PC-3 (cell line): ENCODE measurements around the gene INPP5D. TPM values are rescaled to one million over a fixed set of nuclear protein-coding genes. Genes with fewer than 3 reads are reported as not detected.

ENCODE experiments used
- ATAC-seq: fragments of 200-7000 bp; cut with Tn5 transposase; 2 replicates; pipeline ENCODE4 v1.9.1; 2020; ENCODE audit warnings: mild to moderate bottlenecking, moderate library complexity
- BruUV-seq: library from RNA; stranded (reverse); fragments of 400-500 nt; replicated peaks from 2 replicates; lab custom pipeline; 2021; lab: Mats Ljungman, UMichigan
- CTCF ChIA-PET: fragments of 300-600 bp; sonication (Branson Sonifier 250); formaldehyde crosslinking; loops from one replicate; lab custom pipeline; 2022; ENCODE audit warnings: antibody characterized with exemption; lab: Charles Lee
- POLR2A ChIA-PET: fragments of 300-600 bp; sonication (Branson Sonifier 250); formaldehyde crosslinking; loops from one replicate; lab custom pipeline; 2022; ENCODE audit warnings: antibody characterized with exemption; ENCODE audit not compliant: unreplicated experiment; lab: Charles Lee
- DNase-seq: peaks from one replicate; pipeline ENCODE4 v3.0.0-alpha.2; 2015
- H2AFZ ChIP-seq: fragments of 300-600 bp; sonication (generic); 2 replicates; pipeline ENCODE4 v1.6.0; 2016; ENCODE audit warnings: antibody characterized with exemption, low read length
- H3F3A ChIP-seq: fragments of 300-600 bp; sonication (generic); one replicate; pipeline ENCODE4 v1.6.0; 2017; ENCODE audit warnings: antibody characterized with exemption, low read length, control low read depth, mild to moderate bottlenecking; ENCODE audit not compliant: unreplicated experiment
- H3K27ac ChIP-seq: fragments of 300-600 bp; sonication (generic); 2 replicates; pipeline ENCODE4 v1.5.1; 2016; ENCODE audit warnings: mild to moderate bottlenecking, low read length
- H3K27me3 ChIP-seq: fragments of 300-600 bp; sonication (generic); 2 replicates; pipeline ENCODE4 v1.6.1; 2016; ENCODE audit warnings: low read length, mixed read lengths
- H3K36me3 ChIP-seq: fragments of 300-600 bp; sonication (generic); 2 replicates; pipeline ENCODE4 v1.6.1; 2016; ENCODE audit warnings: low read depth, mixed run types, low read length, mixed read lengths
- H3K4me1 ChIP-seq: fragments of 300-600 bp; sonication (generic); 2 replicates; pipeline ENCODE4 v1.5.1; 2016; ENCODE audit warnings: low read length; ENCODE audit not compliant: insufficient read depth
- H3K4me2 ChIP-seq: fragments of 300-600 bp; sonication (generic); 2 replicates; pipeline ENCODE4 v1.6.0; 2016; ENCODE audit warnings: low read length
- H3K4me3 ChIP-seq: fragments of 300-600 bp; sonication (generic); 2 replicates; pipeline ENCODE4 v1.5.1; 2016; ENCODE audit warnings: mild to moderate bottlenecking, low read length, mixed read lengths
- H3K79me2 ChIP-seq: fragments of 300-600 bp; sonication (generic); 2 replicates; pipeline ENCODE4 v1.6.1; 2017; ENCODE audit warnings: low read length, mixed read lengths
- H3K9ac ChIP-seq: fragments of 300-600 bp; sonication (generic); 2 replicates; pipeline ENCODE4 v1.6.0; 2016; ENCODE audit warnings: mild to moderate bottlenecking, low read length
- H3K9me2 ChIP-seq: fragments of 300-600 bp; sonication (generic); replicated peaks from 2 replicates; pipeline ENCODE4 v1.6.1; 2016; ENCODE audit warnings: mixed run types, low read length, mixed read lengths
- H3K9me3 ChIP-seq: fragments of 300-600 bp; sonication (generic); 2 replicates; pipeline ENCODE4 v1.6.1; 2016; ENCODE audit warnings: low read length, mixed read lengths
- H4K20me1 ChIP-seq: fragments of 300-600 bp; sonication (generic); 2 replicates; pipeline ENCODE4 v1.6.1; 2016; ENCODE audit warnings: low read length, mixed read lengths
- EZH2 ChIP-seq: fragments of 300-600 bp; sonication (generic); IDR thresholded peaks from one replicate; pipeline ENCODE4 v1.6.1; 2017; ENCODE audit warnings: antibody characterized with exemption, mild to moderate bottlenecking, low read length; ENCODE audit not compliant: unreplicated experiment
- EZH2phosphoT487 ChIP-seq: fragments of 300-600 bp; sonication (generic); IDR thresholded peaks from 2 replicates; pipeline ENCODE4 v1.6.1; 2018; ENCODE audit warnings: mild to moderate bottlenecking, antibody characterized with exemption, low read length, borderline replicate concordance
- intact Hi-C: fragments of 100-400 bp; cut with micrococcal nuclease; formaldehyde crosslinking; loops from 2 replicates; pipeline ENCODE4 v1.9.0; 2023
- total RNA-seq: library from RNA; depleted of rRNA; stranded (reverse); fragments of >200 nt; gene quantifications from 2 replicates; pipeline ENCODE4 v1.2.3, GENCODE V29; 2014
- TF ChIP-seq, protein P1 (sequence below): fragments of 300-600 bp; sonication (generic); conservative IDR thresholded peaks from 2 replicates; pipeline ENCODE4 v1.5.1; 2017; ENCODE audit warnings: antibody characterized with exemption, low read depth, mild to moderate bottlenecking, low read length

Gene INPP5D
- total RNA-seq, 1 experiment from 2014 or later: 0.26 TPM

DNA sequence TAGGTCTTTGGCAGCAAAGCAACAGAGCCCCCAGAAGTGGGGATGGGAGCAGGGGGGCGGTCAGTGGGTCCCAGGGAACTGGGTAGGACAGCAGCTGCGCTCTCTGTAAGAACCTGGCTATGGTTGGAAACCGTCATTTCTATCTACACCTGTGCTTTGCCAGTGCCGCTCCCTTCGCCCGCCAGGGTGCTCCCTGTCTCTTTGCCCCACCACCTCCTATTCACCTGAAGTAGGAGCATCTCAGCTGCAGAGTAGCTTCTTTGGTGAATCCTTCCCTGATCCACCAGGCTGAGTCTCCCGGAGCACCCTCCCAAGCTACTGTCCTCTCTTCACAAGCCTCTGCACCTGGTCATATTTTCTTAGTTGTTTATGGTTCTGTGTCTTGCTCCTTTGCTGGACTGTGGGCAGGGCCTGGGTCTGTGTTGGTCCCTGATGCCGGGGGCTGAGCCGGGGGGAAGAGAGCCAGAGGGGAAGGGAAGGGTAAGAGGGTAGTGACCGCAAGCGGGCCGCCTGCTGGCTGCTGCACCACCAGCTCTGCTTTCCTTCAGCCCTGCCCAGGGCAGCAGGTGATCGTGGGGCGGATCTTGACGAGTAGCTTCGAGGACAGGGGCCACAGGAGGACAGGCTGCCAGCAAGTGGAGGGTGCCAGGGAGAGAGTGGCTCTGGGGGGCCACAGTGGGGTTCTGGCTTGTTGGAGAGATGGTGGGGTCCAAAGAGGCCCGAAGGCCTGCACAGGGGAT, 45.2 kb downstream of the INPP5D start:
- BruUV-seq: no TSS peak

DNA sequence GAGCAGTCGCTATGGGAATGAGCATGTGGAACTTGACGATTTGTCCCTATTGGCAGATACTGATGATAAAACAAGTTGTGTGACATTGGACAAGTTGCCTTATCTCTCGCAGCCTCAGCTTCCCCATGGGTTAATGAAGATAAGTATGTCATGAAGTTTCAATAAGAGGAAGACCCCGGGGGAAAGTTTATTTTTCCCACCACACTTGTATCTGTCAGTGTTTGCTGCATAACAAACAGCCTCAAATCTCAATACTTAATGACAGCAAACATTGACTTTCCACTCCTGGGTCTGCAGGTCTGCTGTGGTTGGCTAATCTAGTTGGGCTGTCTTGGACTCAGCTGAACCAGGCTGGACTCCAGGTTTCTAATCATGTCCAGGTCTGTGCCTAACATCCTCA, 45.8 kb downstream of the INPP5D start:
- ChIA-PET CTCF (no interaction called here), POLR2A (no interaction called here)
- no TSS peak for BruUV-seq
- no peaks in the 10 kb centered on the region for H3K27me3 ChIP-seq
- H3K4me3 ChIP-seq: no peak overlapping the region
- TF ChIP-seq EZH2phosphoT487 (no peak), EZH2 (no peak)
- TF ChIP-seq, protein P1, sequence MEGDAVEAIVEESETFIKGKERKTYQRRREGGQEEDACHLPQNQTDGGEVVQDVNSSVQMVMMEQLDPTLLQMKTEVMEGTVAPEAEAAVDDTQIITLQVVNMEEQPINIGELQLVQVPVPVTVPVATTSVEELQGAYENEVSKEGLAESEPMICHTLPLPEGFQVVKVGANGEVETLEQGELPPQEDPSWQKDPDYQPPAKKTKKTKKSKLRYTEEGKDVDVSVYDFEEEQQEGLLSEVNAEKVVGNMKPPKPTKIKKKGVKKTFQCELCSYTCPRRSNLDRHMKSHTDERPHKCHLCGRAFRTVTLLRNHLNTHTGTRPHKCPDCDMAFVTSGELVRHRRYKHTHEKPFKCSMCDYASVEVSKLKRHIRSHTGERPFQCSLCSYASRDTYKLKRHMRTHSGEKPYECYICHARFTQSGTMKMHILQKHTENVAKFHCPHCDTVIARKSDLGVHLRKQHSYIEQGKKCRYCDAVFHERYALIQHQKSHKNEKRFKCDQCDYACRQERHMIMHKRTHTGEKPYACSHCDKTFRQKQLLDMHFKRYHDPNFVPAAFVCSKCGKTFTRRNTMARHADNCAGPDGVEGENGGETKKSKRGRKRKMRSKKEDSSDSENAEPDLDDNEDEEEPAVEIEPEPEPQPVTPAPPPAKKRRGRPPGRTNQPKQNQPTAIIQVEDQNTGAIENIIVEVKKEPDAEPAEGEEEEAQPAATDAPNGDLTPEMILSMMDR: no peak
- H3K36me3 ChIP-seq: no peaks in the 10 kb centered on the region
- no peaks in the 10 kb centered on the region for H4K20me1 ChIP-seq
- no peak for ATAC-seq
- intact Hi-C loops: no loop called here
- no peaks in the 10 kb centered on the region for H3K79me2 ChIP-seq
- H3F3A ChIP-seq: no peaks in the 10 kb centered on the region
- H3K9me2 ChIP-seq: no peaks in the 10 kb centered on the region
- H3K9ac ChIP-seq: no peak overlapping the region
- H3K4me1 ChIP-seq: no peaks in the 10 kb centered on the region
- H3K27ac ChIP-seq: no peak overlapping the region
- H3K4me2 ChIP-seq: no peak overlapping the region
- no peak for DNase-seq
- no peak overlapping the region for H2AFZ ChIP-seq
- no peaks in the 10 kb centered on the region for H3K9me3 ChIP-seq

More for the DNA sequence above, 45.2 kb downstream of the INPP5D start:
- Histone ChIP-seq H3K27ac (no peak overlapping the region), H3K36me3 (no peaks in the 10 kb centered on the region), H2AFZ (no peak overlapping the region), H3K27me3 (no peaks in the 10 kb centered on the region), H4K20me1 (no peaks in the 10 kb centered on the region), H3K9me2 (no peaks in the 10 kb centered on the region), H3K4me1 (no peaks in the 10 kb centered on the region), H3K4me3 (no peak overlapping the region), H3K9me3 (no peaks in the 10 kb centered on the region), H3F3A (no peaks in the 10 kb centered on the region), H3K9ac (no peak overlapping the region), H3K79me2 (no peaks in the 10 kb centered on the region), H3K4me2 (no peak overlapping the region)
- DNase-seq: no peak
- CTCF ChIA-PET: interaction anchor here (0.7 kb wide), 1 partner anchor 343 kb away, joined by 3 read pairs; no protein-coding TSS in a partner anchor
- ATAC-seq: no peak
- intact Hi-C loops: no loop called here
- TF ChIP-seq EZH2 (no peak), EZH2phosphoT487 (no peak)
- TF ChIP-seq, protein P1: no peak
- POLR2A ChIA-PET: no interaction called here

DNA sequence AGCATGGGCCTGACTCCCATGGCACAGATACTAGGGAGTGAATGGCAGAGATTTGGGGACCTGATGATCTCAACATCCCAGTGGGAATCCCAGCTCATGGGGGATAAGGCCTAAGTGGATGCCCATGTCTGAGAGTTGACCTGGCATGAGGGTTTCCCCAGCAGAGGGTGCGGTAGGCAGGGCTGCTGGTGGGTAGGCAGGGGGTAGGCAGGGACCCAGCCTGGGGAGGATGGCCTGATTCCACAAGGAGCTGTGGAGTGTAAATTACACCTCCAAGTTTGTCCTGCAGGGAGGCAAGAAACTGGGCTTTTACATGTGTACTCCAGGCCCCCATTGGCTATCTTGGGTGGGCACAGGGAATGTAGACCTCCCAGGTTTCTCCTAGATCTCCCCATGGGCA, 46.9 kb downstream of the INPP5D start:
- no TSS peak for BruUV-seq
- no peak overlapping the region for H3K4me3 ChIP-seq
- no peaks in the 10 kb centered on the region for H3K27me3 ChIP-seq
- DNase-seq (no peak), ATAC-seq (no peak)
- H3F3A ChIP-seq: no peaks in the 10 kb centered on the region
- no peaks in the 10 kb centered on the region for H4K20me1 ChIP-seq
- TF ChIP-seq EZH2: no peak
- TF ChIP-seq, protein P1: no peak
- no peak for TF ChIP-seq EZH2phosphoT487
- no peak overlapping the region for H2AFZ ChIP-seq
- intact Hi-C loops: no loop called here
- no peaks in the 10 kb centered on the region for H3K36me3 ChIP-seq
- H3K79me2 ChIP-seq: no peaks in the 10 kb centered on the region
- POLR2A ChIA-PET: no interaction called here
- no peaks in the 10 kb centered on the region for H3K9me3 ChIP-seq
- no peaks in the 10 kb centered on the region for H3K4me1 ChIP-seq
- no peaks in the 10 kb centered on the region for H3K9me2 ChIP-seq
- CTCF ChIA-PET: no interaction called here
- H3K4me2 ChIP-seq: no peak overlapping the region
- no peak overlapping the region for H3K27ac ChIP-seq
- H3K9ac ChIP-seq: no peak overlapping the region
